GM23338 (cell line): ENCODE data around the gene JHY. TPM values are rescaled to one million over a fixed set of nuclear protein-coding genes. Genes with fewer than 3 reads are reported as not detected.

Experiments used
- ATAC-seq: fragments of 200-7000 bp; cut with Tn5 transposase; 3 replicates; pipeline ENCODE4 v1.9.1; 2020
- DNase-seq: peaks from one replicate; pipeline ENCODE4 v3.0.0-alpha.2; 2015; ENCODE audit warnings: low spot score
- H2AFZ ChIP-seq: fragments of 200-600 bp; sonication (generic); 2 replicates; pipeline ENCODE4 v1.8.0; 2016; ENCODE audit warnings: antibody characterized with exemption, mild to moderate bottlenecking, moderate library complexity
- H3F3A ChIP-seq: fragments of 200-600 bp; sonication (generic); replicated peaks from 2 replicates; pipeline ENCODE4 v1.8.0; 2017; ENCODE audit warnings: antibody characterized with exemption, mixed run types, low read depth
- H3K27ac ChIP-seq: fragments of 200-600 bp; sonication (generic); 2 replicates; pipeline ENCODE4 v1.6.1; 2016; ENCODE audit warnings: low read depth
- H3K27me3 ChIP-seq: fragments of 200-600 bp; sonication (generic); 2 replicates; pipeline ENCODE4 v1.8.0; 2016; ENCODE audit warnings: mild to moderate bottlenecking, mixed run types, moderate library complexity; ENCODE audit not compliant: insufficient read depth
- H3K36me3 ChIP-seq: fragments of 200-600 bp; sonication (generic); 2 replicates; pipeline ENCODE4 v1.8.0; 2016; ENCODE audit warnings: mild to moderate bottlenecking; ENCODE audit not compliant: insufficient read depth
- H3K4me1 ChIP-seq: fragments of 200-600 bp; sonication (generic); 2 replicates; pipeline ENCODE4 v1.8.0; 2016; ENCODE audit warnings: mild to moderate bottlenecking, moderate library complexity; ENCODE audit not compliant: insufficient read depth
- H3K4me2 ChIP-seq: fragments of 200-600 bp; sonication (generic); 2 replicates; pipeline ENCODE4 v1.7.1; 2017; ENCODE audit warnings: mixed run types
- H3K4me3 ChIP-seq: fragments of 200-600 bp; sonication (generic); 2 replicates; pipeline ENCODE4 v1.6.1; 2016; ENCODE audit warnings: mixed run types
- H3K79me2 ChIP-seq: fragments of 200-600 bp; sonication (generic); replicated peaks from 2 replicates; pipeline ENCODE4 v1.8.0; 2017; ENCODE audit warnings: mild to moderate bottlenecking; ENCODE audit not compliant: insufficient read depth
- H3K9me2 ChIP-seq: fragments of 200-600 bp; sonication (generic); 2 replicates; pipeline ENCODE4 v1.8.0; 2017; ENCODE audit not compliant: insufficient read depth
- H4K20me1 ChIP-seq: fragments of 200-600 bp; sonication (generic); replicated peaks from 2 replicates; pipeline ENCODE4 v1.8.0; 2017; ENCODE audit warnings: mild to moderate bottlenecking; ENCODE audit not compliant: insufficient read depth
- H3K27ac Mint-ChIP-seq: 2 replicates; pipeline ENCODE4 v1.8.0; 2020; ENCODE audit warnings: inconsistent platforms, mild to moderate bottlenecking, moderate library complexity, mixed read lengths
- H3K27me3 Mint-ChIP-seq: 3 replicates; pipeline ENCODE4 v1.8.0; 2022; ENCODE audit warnings: low read depth, mild to moderate bottlenecking, moderate library complexity, mixed read lengths, inconsistent platforms; ENCODE audit not compliant: insufficient read depth, poor library complexity
- H3K36me3 Mint-ChIP-seq: 3 replicates; pipeline ENCODE4 v1.8.0; 2021; ENCODE audit warnings: low read depth, mild to moderate bottlenecking, inconsistent platforms, moderate library complexity, mixed read lengths
- H3K4me1 Mint-ChIP-seq: 3 replicates; pipeline ENCODE4 v1.8.0; 2020; ENCODE audit warnings: mild to moderate bottlenecking, inconsistent platforms, mixed read lengths
- H3K4me3 Mint-ChIP-seq: 3 replicates; pipeline ENCODE4 v1.8.0; 2021; ENCODE audit warnings: moderate library complexity, mild to moderate bottlenecking, inconsistent platforms, mixed read lengths
- H3K9me3 Mint-ChIP-seq: 3 replicates; pipeline ENCODE4 v1.8.0; 2020; ENCODE audit warnings: moderate library complexity, mild to moderate bottlenecking, inconsistent platforms, mixed read lengths
- CREB1 ChIP-seq: fragments of 250-450 bp; sonication (Bioruptor Pico); IDR thresholded peaks from 2 replicates; pipeline ENCODE4 v1.5.0; 2020; ENCODE audit warnings: low read depth, mild to moderate bottlenecking, moderate library complexity
- CTCF ChIP-seq, 2 experiments: fragments of 200-600 bp in 1 of 2; sonication (generic) in 1 of 2; conservative IDR thresholded peaks; 2 replicates each; pipeline versions ENCODE4 v1.5.1 to v1.6.1; 2016 to 2017; ENCODE audit warnings: antibody characterized with exemption in 2 of 2, low read depth in 2 of 2, mild to moderate bottlenecking in 2 of 2, moderate library complexity in 1 of 2
- ETS1 ChIP-seq: IDR thresholded peaks from 2 replicates; pipeline ENCODE4 v1.6.1; 2016; ENCODE audit warnings: antibody characterized with exemption
- EZH2 ChIP-seq: fragments of 200-600 bp; sonication (generic); IDR thresholded peaks from one replicate; pipeline ENCODE4 v1.8.0; 2017; ENCODE audit warnings: antibody characterized with exemption, mild to moderate bottlenecking, low read depth; ENCODE audit not compliant: unreplicated experiment
- EZH2phosphoT487 ChIP-seq: fragments of 200-600 bp; sonication (generic); IDR thresholded peaks from one replicate; pipeline ENCODE4 v1.8.1; 2018; ENCODE audit warnings: antibody characterized with exemption; ENCODE audit not compliant: unreplicated experiment
- JUNB ChIP-seq: IDR thresholded peaks from one replicate; pipeline ENCODE4 v1.6.1; 2016; ENCODE audit warnings: antibody characterized with exemption; ENCODE audit not compliant: unreplicated experiment
- NANOG ChIP-seq: IDR thresholded peaks from 2 replicates; pipeline ENCODE4 v1.6.1; 2016; ENCODE audit warnings: antibody characterized with exemption, borderline replicate concordance
- POLR2AphosphoS5 ChIP-seq: IDR thresholded peaks from 2 replicates; pipeline ENCODE4 v1.6.1; 2016; ENCODE audit warnings: antibody characterized with exemption, low read depth
- REST ChIP-seq: IDR thresholded peaks from one replicate; pipeline ENCODE4 v1.6.1; 2018; ENCODE audit warnings: antibody characterized with exemption; ENCODE audit not compliant: unreplicated experiment
- STAT1 ChIP-seq: IDR thresholded peaks from one replicate; pipeline ENCODE4 v1.6.1; 2016; ENCODE audit warnings: antibody characterized with exemption; ENCODE audit not compliant: unreplicated experiment
- ZNF331 ChIP-seq: fragments of 250-450 bp; sonication (Bioruptor Pico); IDR thresholded peaks from 2 replicates; pipeline ENCODE4 v1.5.0; 2020; ENCODE audit warnings: low read depth, mild to moderate bottlenecking, moderate library complexity
- polyA plus RNA-seq: library from polyadenylated mRNA; unstranded; fragments of >200 nt; fragmentation: Nextera tagmentation; extraction: Ambion mirVana; gene quantifications from 2 replicates; pipeline ENCODE4 v1.2.1, GENCODE V29; 2016
- total RNA-seq: library from RNA; depleted of rRNA; stranded (reverse); fragments of >200 nt; shearing (Covaris generic); gene quantifications from 2 replicates; pipeline ENCODE4 v1.2.3, GENCODE V29; 2014

The JHY gene
- total and polyA plus RNA-seq, 2 experiments from 2014 or later: 0.94 to 0.97 TPM

GRCh38 chr11:122888162-122888561 is 5.6 kb downstream of the JHY start (continued):
- TF ChIP-seq CTCF (conservative IDR thresholded peaks at IDR 0.05; ENCODE audit: low read depth in 2 of 2) (no peak), STAT1 (no peak), EZH2 (no peak), EZH2phosphoT487 (no peak), POLR2AphosphoS5 (no peak), CREB1 (CRISPR knock-in tag) (no peak)

- H3K4me2 ChIP-seq: no peak overlapping the region
- DNase-seq: no peak
- Mint-ChIP-seq H3K9me3 (no peaks in the 10 kb centered on the region), H3K27me3 (no peaks in the 10 kb centered on the region), H3K36me3 (no peaks in the 10 kb centered on the region), H3K4me1 (no peaks in the 10 kb centered on the region), H3K4me3 (no peak overlapping the region), H3K27ac (no peak overlapping the region)
- H3K27ac ChIP-seq: no peak overlapping the region
- no peaks in the 10 kb centered on the region for H3K79me2 ChIP-seq
- H3K27me3 ChIP-seq: no peaks in the 10 kb centered on the region
- no peaks in the 10 kb centered on the region for H3K4me1 ChIP-seq
- no peaks in the 10 kb centered on the region for H4K20me1 ChIP-seq
- no peak overlapping the region for H3K4me3 ChIP-seq
- no peaks in the 10 kb centered on the region for H3F3A ChIP-seq
- no peaks in the 10 kb centered on the region for H3K9me2 ChIP-seq
- H3K36me3 ChIP-seq: no peaks in the 10 kb centered on the region
- ATAC-seq: no peak
- H2AFZ ChIP-seq: no peak overlapping the region
- TF ChIP-seq REST (no peak), EZH2phosphoT487 (no peak), JUNB (no peak), CTCF (conservative IDR thresholded peaks at IDR 0.05; ENCODE audit: low read depth in 2 of 2) (no peak), STAT1 (no peak), NANOG (no peak), ZNF331 (no peak), POLR2AphosphoS5 (no peak), EZH2 (no peak), ETS1 (no peak)
These were observed 10.6 kb downstream of the JHY start for GRCh38 chr11:122893131-122893530.
